H1 (cell line): ENCODE results near the gene C17orf107. TPM values are rescaled to one million over a fixed set of nuclear protein-coding genes. Genes with fewer than 3 reads are reported as not detected.

Experiments used
- CTCF ChIA-PET: fragments of 300-600 bp; sonication (Branson Sonifier 250); formaldehyde crosslinking; loops from one replicate; lab custom pipeline; 2021; ENCODE audit not compliant: partially characterized antibody; lab: Charles Lee
- POLR2A ChIA-PET: fragments of 300-600 bp; sonication (Branson Sonifier 250); formaldehyde crosslinking; loops from one replicate; lab custom pipeline; 2021; ENCODE audit warnings: inconsistent platforms; ENCODE audit not compliant: partially characterized antibody; lab: Charles Lee
- DNase-seq, 2 experiments: peaks; one replicate each; pipeline versions ENCODE4 v3.0.0 to v3.0.0-alpha.2; 2010 to 2022; ENCODE audit warnings: low spot score in 2 of 2, low read depth in 1 of 2, mixed read lengths in 1 of 2
- FAIRE-seq: peaks from 2 replicates; lab custom pipeline; 2011; peaks lifted over from hg19 to GRCh38; lab: Jason Lieb, UNC
- H2AFZ ChIP-seq: 2 replicates; pipeline ENCODE4 v1.8.1; 2012; ENCODE audit warnings: low read length, inconsistent platforms
- H2AK5ac ChIP-seq: 2 replicates; pipeline ENCODE4 v1.6.1; 2013; ENCODE audit warnings: low read depth, low read length
- H2BK120ac ChIP-seq: replicated peaks from 2 replicates; pipeline ENCODE3; 2013; ENCODE audit warnings: low read depth, low read length, inconsistent platforms
- H2BK12ac ChIP-seq: 2 replicates; pipeline ENCODE4 v1.6.1; 2013; ENCODE audit warnings: low read depth, low read length
- H2BK15ac ChIP-seq: 2 replicates; pipeline ENCODE4 v1.6.1; 2013; ENCODE audit warnings: low read length
- H2BK20ac ChIP-seq: 2 replicates; pipeline ENCODE4 v1.6.1; 2013; ENCODE audit warnings: low read length
- H2BK5ac ChIP-seq: 2 replicates; pipeline ENCODE4 v1.6.1; 2013; ENCODE audit warnings: low read depth, low read length
- H3K14ac ChIP-seq: 2 replicates; pipeline ENCODE4 v1.6.1; 2013; ENCODE audit warnings: inconsistent platforms; ENCODE audit not compliant: insufficient read length
- H3K18ac ChIP-seq: 2 replicates; pipeline ENCODE4 v1.6.1; 2013; ENCODE audit warnings: low read length; ENCODE audit errors: extremely low read depth
- H3K23ac ChIP-seq: 2 replicates; pipeline ENCODE4 v1.6.1; 2013; ENCODE audit warnings: inconsistent platforms; ENCODE audit not compliant: insufficient read length
- H3K23me2 ChIP-seq: 2 replicates; pipeline ENCODE4 v1.6.1; 2013; ENCODE audit warnings: low read depth, low read length
- H3K27ac ChIP-seq: 2 replicates; pipeline ENCODE4 v1.6.1; 2011; ENCODE audit warnings: low read depth, low read length, inconsistent platforms
- H3K27me3 ChIP-seq, 4 experiments: replicated peaks in 1 of 4; 1 replicate in 1 of 4; 2 replicates in 3 of 4; pipeline versions ENCODE4 v1.6.1 to v1.8.1; 2011 to 2013; ENCODE audit warnings: low read length in 3 of 4, mild to moderate bottlenecking in 3 of 4, inconsistent platforms in 2 of 4, mixed read lengths in 2 of 4, moderate library complexity in 1 of 4; ENCODE audit not compliant: control insufficient read depth in 3 of 4, insufficient read depth in 3 of 4; ENCODE audit errors: extremely low read depth in 1 of 4
- H3K36me3 ChIP-seq, 4 experiments: 2 replicates each; pipeline versions ENCODE4 v1.6.1 to v1.8.1; 2011 to 2013; ENCODE audit warnings: mild to moderate bottlenecking in 4 of 4, low read length in 3 of 4, moderate library complexity in 2 of 4, control low read depth in 1 of 4, inconsistent platforms in 1 of 4; ENCODE audit not compliant: insufficient read depth in 4 of 4, control insufficient read depth in 2 of 4
- H3K4ac ChIP-seq: replicated peaks from 2 replicates; pipeline ENCODE3; 2013; ENCODE audit warnings: low read length, low read depth, mixed read lengths, inconsistent platforms; ENCODE audit not compliant: insufficient read length
- H3K4me1 ChIP-seq, 4 experiments: replicated peaks in 1 of 4; 1 replicate in 1 of 4; 2 replicates in 3 of 4; pipeline versions ENCODE4 v1.6.1 to v1.8.1; 2011 to 2013; ENCODE audit warnings: low read length in 3 of 4, inconsistent platforms in 2 of 4, mixed read lengths in 1 of 4; ENCODE audit not compliant: insufficient read depth in 4 of 4, control insufficient read depth in 3 of 4
- H3K4me2 ChIP-seq, 2 experiments: 2 replicates each; pipeline versions ENCODE4 v1.6.1 to v1.8.1; 2011 to 2013; ENCODE audit warnings: low read depth in 2 of 2, low read length in 2 of 2, control low read depth in 1 of 2, inconsistent platforms in 1 of 2, mild to moderate bottlenecking in 1 of 2; ENCODE audit not compliant: insufficient read depth in 1 of 2
- H3K4me3 ChIP-seq, 4 experiments: fragments of 200-600, 300-600 bp in 1 of 4; sonication (generic), shearing (Covaris generic), sonication (Bioruptor Twin) in 1 of 4; 2 replicates each; pipeline versions ENCODE4 v1.5.1 to v1.8.1; 2011 to 2016; ENCODE audit warnings: low read length in 4 of 4, low read depth in 3 of 4, control low read depth in 2 of 4, inconsistent platforms in 2 of 4, mild to moderate bottlenecking in 2 of 4, mixed read lengths in 1 of 4, moderate library complexity in 1 of 4; ENCODE audit not compliant: insufficient read depth in 2 of 4; ENCODE audit errors: extremely low read depth in 1 of 4
- H3K56ac ChIP-seq: replicated peaks from 2 replicates; pipeline ENCODE3; 2013; ENCODE audit warnings: low read depth, mild to moderate bottlenecking, mixed read lengths, low read length, inconsistent platforms; ENCODE audit not compliant: insufficient read length
- H3K79me1 ChIP-seq: 2 replicates; pipeline ENCODE4 v1.6.1; 2013; ENCODE audit warnings: low read depth, low read length, control low read depth
- H3K79me2 ChIP-seq, 2 experiments: 2 replicates each; pipeline versions ENCODE4 v1.6.1 to v1.8.1; 2012 to 2013; ENCODE audit warnings: low read length in 2 of 2, mild to moderate bottlenecking in 2 of 2, inconsistent platforms in 1 of 2; ENCODE audit not compliant: insufficient read depth in 2 of 2, control insufficient read depth in 1 of 2
- H3K9ac ChIP-seq, 4 experiments: replicated peaks in 1 of 4; 1 replicate in 1 of 4; 2 replicates in 3 of 4; pipeline versions ENCODE4 v1.6.1 to v1.8.1; 2011 to 2013; ENCODE audit warnings: low read depth in 3 of 4, low read length in 3 of 4, control low read depth in 2 of 4, mild to moderate bottlenecking in 2 of 4, moderate library complexity in 2 of 4, inconsistent platforms in 1 of 4; ENCODE audit errors: extremely low read depth in 1 of 4
- H3K9me3 ChIP-seq, 2 experiments: 2 replicates each; pipeline versions ENCODE4 v1.6.1 to v1.8.1; 2012 to 2013; ENCODE audit warnings: mild to moderate bottlenecking in 2 of 2, moderate library complexity in 2 of 2, control low read depth in 1 of 2, inconsistent platforms in 1 of 2, low read depth in 1 of 2, low read length in 1 of 2, mixed read lengths in 1 of 2; ENCODE audit not compliant: insufficient read depth in 2 of 2
- H4K20me1 ChIP-seq, 2 experiments: replicated peaks in 1 of 2; 2 replicates each; pipeline versions ENCODE3 to v1.8.1; 2011 to 2013; ENCODE audit warnings: inconsistent platforms in 2 of 2, low read length in 2 of 2, mild to moderate bottlenecking in 1 of 2; ENCODE audit not compliant: insufficient read depth in 2 of 2, control insufficient read depth in 1 of 2
- H4K5ac ChIP-seq: 2 replicates; pipeline ENCODE4 v1.6.1; 2013; ENCODE audit warnings: low read length, low read depth, mixed read lengths, inconsistent platforms; ENCODE audit not compliant: insufficient read length
- H4K8ac ChIP-seq: 2 replicates; pipeline ENCODE4 v1.8.0; 2013; ENCODE audit warnings: mild to moderate bottlenecking, moderate library complexity, low read length, inconsistent platforms; ENCODE audit not compliant: insufficient read depth; ENCODE audit errors: extremely low read depth
- H4K91ac ChIP-seq: replicated peaks from 2 replicates; pipeline ENCODE3; 2013; ENCODE audit warnings: low read length, mixed read lengths, inconsistent platforms; ENCODE audit not compliant: insufficient read length
- BCL11A ChIP-seq, 2 experiments: IDR thresholded peaks; one replicate each; pipeline ENCODE4 v1.6.1; 2011; ENCODE audit warnings: low read depth in 2 of 2, low read length in 2 of 2, mild to moderate bottlenecking in 2 of 2
- CEBPB ChIP-seq: IDR thresholded peaks from 2 replicates; pipeline ENCODE4 v1.6.1; 2012; ENCODE audit warnings: low read depth, low read length
- CTCF ChIP-seq, 3 experiments: IDR thresholded peaks; 1 replicate in 2 of 3; 2 replicates in 1 of 3; pipeline versions ENCODE4 v1.5.1 to v1.6.1; 2011; ENCODE audit warnings: low read length in 3 of 3, mild to moderate bottlenecking in 3 of 3, inconsistent platforms in 2 of 3, low read depth in 1 of 3, moderate library complexity in 1 of 3; ENCODE audit not compliant: insufficient read depth in 1 of 3; ENCODE audit errors: control extremely low read depth in 1 of 3
- GTF2F1 ChIP-seq: IDR thresholded peaks from 2 replicates; pipeline ENCODE4 v1.6.1; 2012; ENCODE audit warnings: low read depth, low read length, improper control_type of control experiment, borderline replicate concordance
- KDM4A ChIP-seq: IDR thresholded peaks from one replicate; pipeline ENCODE4 v1.7.1; 2012; ENCODE audit warnings: low read depth, mild to moderate bottlenecking, moderate library complexity, low read length, inconsistent platforms; ENCODE audit not compliant: severe bottlenecking
- MAFK ChIP-seq: IDR thresholded peaks from 2 replicates; pipeline ENCODE4 v1.6.1; 2012; ENCODE audit warnings: low read depth, mild to moderate bottlenecking, improper control_type of control experiment, low read length
- SIRT6 ChIP-seq: IDR thresholded peaks from one replicate; pipeline ENCODE4 v1.7.1; 2012; ENCODE audit warnings: low read length, inconsistent platforms
- SP1 ChIP-seq: IDR thresholded peaks from 2 replicates; pipeline ENCODE4 v1.6.1; 2011; ENCODE audit warnings: low read depth, low read length
- SP2 ChIP-seq: IDR thresholded peaks from 2 replicates; pipeline ENCODE4 v1.6.1; 2012; ENCODE audit warnings: mild to moderate bottlenecking, low read length, inconsistent platforms
- WGBS, 2 experiments: shearing (Covaris generic) in 1 of 2; methylation state at CpG; one replicate each; pipeline versions ENCODE4 v1.1.6 to v1.1.7; 2013 to 2015; ENCODE audit warnings: low lambda C conversion rate in 2 of 2, mixed read lengths in 2 of 2, inconsistent platforms in 1 of 2, low coverage in 1 of 2, missing lambda C conversion rate in 1 of 2; ENCODE audit not compliant: insufficient replicate concordance in 2 of 2, insufficient coverage in 1 of 2, insufficient read length in 1 of 2; ENCODE audit errors: extremely low coverage in 1 of 2, missing lambda C conversion rate in 1 of 2; 5-methylcytosine and 5-hydroxymethylcytosine counted together
- polyA plus RNA-seq, 7 experiments: library from polyadenylated mRNA; depleted of rRNA in 3 of 7; stranded (reverse) in 5 of 7; unstranded in 2 of 7; fragments of >200 nt in 5 of 7; fragments of 200-250 nt in 2 of 7; gene quantifications; 1 replicate in 5 of 7; 2 replicates in 1 of 7; 4 replicates in 1 of 7; pipeline versions ENCODE4 v1.2.1 to v1.2.3, GENCODE V29; 2011 to 2013; ENCODE audit warnings: missing spikeins in 2 of 7, mixed read lengths in 2 of 7
- total RNA-seq: library from RNA; stranded (reverse); fragmentation: NEBNext Ultra II Directional; extraction: Animal tissue kit (Norgen Biotek cat#: 25700); gene quantifications from 2 replicates; pipeline ENCODE4 v1.2.1, GENCODE V29; 2021

C17orf107 gene
- total and polyA plus RNA-seq, 2 of the 8 experiments (the other 6 are each of a cell fraction or from before 2014, with no cell fraction given), result 0.39 to 0.45 TPM

GRCh38 chr17:4908711-4909496, 9.6 kb downstream of the C17orf107 start:
- H3K56ac ChIP-seq, result peak overlapping the region; percentile 75
- CTCF ChIA-PET, result interaction anchor here (0.6 to 3.4 kb wide), 41 partner anchors 9 to 838 kb away, joined by 3 to 33 read pairs (median 4); partner anchors contain the start of genes C17orf107, CAMTA2, ENO3 and RNF167
- H4K5ac ChIP-seq, result no peak overlapping the region
- H3K4me1 ChIP-seq, result peaks cover 0 to 10% (median 4%) of the 10 kb centered on the region in 4 experiments; a peak in 5 of 7 replicates
- peak overlapping the region; percentile 88; the same call in 1 of the 2 replicates for H2BK5ac ChIP-seq
- peak overlapping the region; percentile 60; the same call in 1 of the 2 replicates for H4K8ac ChIP-seq
- H2BK20ac ChIP-seq, result peak overlapping the region; percentile 66; the same call in 1 of the 2 replicates
- H2AFZ ChIP-seq, result no peak overlapping the region
- FAIRE-seq (peak; percentile 69), DNase-seq (peak; percentile 81 to 93)
- H3K79me2 ChIP-seq, result no peaks in the 10 kb centered on the region
- H3K27ac ChIP-seq, result no peak overlapping the region
- H2BK120ac ChIP-seq, result peak overlapping the region; percentile 43
- no peak overlapping the region for H3K4ac ChIP-seq
- no peaks in the 10 kb centered on the region for H3K9me3 ChIP-seq
- H2AK5ac ChIP-seq, result peak overlapping the region; percentile 84; the same call in 1 of the 2 replicates
- peak overlapping the region; percentile 38; the same call in 1 of the 2 replicates for H3K18ac ChIP-seq
- H3K36me3 ChIP-seq, result no peaks in the 10 kb centered on the region
- peaks cover 0 to 3% of the 10 kb centered on the region in 2 experiments for H4K20me1 ChIP-seq
- peak overlapping the region in 1 of 2 experiments; percentile 3; a peak in 1 of 4 replicates for H3K4me2 ChIP-seq
- H3K27me3 ChIP-seq, result no peaks in the 10 kb centered on the region
- no peak overlapping the region for H3K14ac ChIP-seq
- H2BK12ac ChIP-seq, result peak overlapping the region; percentile 95
- H3K9ac ChIP-seq, result no peak overlapping the region
- no peak overlapping the region for H3K23ac ChIP-seq
- peak overlapping the region; percentile 93 for H4K91ac ChIP-seq
- POLR2A ChIA-PET, result interaction anchor here (0.7 to 4.4 kb wide), 19 partner anchors 9 to 200 kb away, joined by 3 to 23 read pairs (median 6); partner anchors contain the start of genes C17orf107, PFN1, RNF167 and SLC25A11
- no peaks in the 10 kb centered on the region for H3K79me1 ChIP-seq
- H3K23me2 ChIP-seq, result peaks cover 6% of the 10 kb centered on the region; the same call in 1 of the 2 replicates
- H3K4me3 ChIP-seq, result no peak overlapping the region
- peak overlapping the region; percentile 92 for H2BK15ac ChIP-seq
- WGBS, 2 experiments, result 40% methylated on average over 20 of the region's 20 CpGs; no CpG with 5 or more reads in 1 of the 2 experiments
- TF ChIP-seq SP1 (no peak), KDM4A (no peak), SIRT6 (no peak), BCL11A (IDR thresholded peaks at IDR 0.05; ENCODE audit: low read depth in 2 of 2, low read length in 2 of 2) (no peak), MAFK (no peak), CTCF (IDR thresholded peaks at IDR 0.05; ENCODE audit: control extremely low read depth in 1 of 3, insufficient read depth in 1 of 3, low read depth in 1 of 3, low read length in 3 of 3) (peak; percentile 78 to 93 (median 89)), CEBPB (peak; percentile 55), GTF2F1 (no peak), SP2 (no peak)
